Measurements from ENCODE around the gene ACTN1. TPM values are rescaled to one million over a fixed set of nuclear protein-coding genes. Genes with fewer than 3 reads are reported as not detected.
A peak's percentile ranks its signal among the peaks of the same experiment; 100 is the strongest.

Gene ACTN1
- total RNA-seq, 4 donors from 2014 or later = 31.9 to 111 (median 76.1) TPM

GRCh38 chr14:69005432-69006148 is 26.5 kb upstream of the ACTN1 start:
- intact Hi-C loops (cut with DNase I; ENCODE audit: low total_unique reads) = no loop called here
- DNase-seq (ENCODE audit: low spot score in 2 of 2) = peak; percentile 56 to 92
- H3K4me3 ChIP-seq (ENCODE audit: low read depth, poor library complexity, severe bottlenecking) = no peak overlapping the region
- no peak for TF ChIP-seq CTCF (IDR thresholded peaks at IDR 0.05)
- no peak for TF ChIP-seq POLR2A (IDR thresholded peaks at IDR 0.05)
- 36 to 38% methylated on average over 11 of the region's 11 CpGs for WGBS, 2 donors

- TF ChIP-seq CTCF (IDR thresholded peaks at IDR 0.05) = no peak
- TF ChIP-seq POLR2A (IDR thresholded peaks at IDR 0.05) = no peak
- no peak overlapping the region for H3K4me3 ChIP-seq (ENCODE audit: low read depth, poor library complexity, severe bottlenecking)
- intact Hi-C loops (cut with DNase I; ENCODE audit: low total_unique reads) = no loop called here
- 59 to 72% methylated on average over 7 of the region's 7 CpGs for WGBS, 2 donors
- no peak for DNase-seq (ENCODE audit: low spot score in 2 of 2)
Observed at GRCh38 chr14:69004731-69005431, 25.8 kb upstream of the ACTN1 start.

GRCh38 chr14:69003626-69004025 is 24.5 kb upstream of the ACTN1 start:
- TF ChIP-seq CTCF (IDR thresholded peaks at IDR 0.05) = no peak
- no peak for TF ChIP-seq POLR2A (IDR thresholded peaks at IDR 0.05)
- 86 to 89% methylated on average over 10 of the region's 10 CpGs for WGBS, 2 donors
- no peak overlapping the region for H3K4me3 ChIP-seq (ENCODE audit: low read depth, poor library complexity, severe bottlenecking)
- DNase-seq (ENCODE audit: low spot score in 2 of 2) = no peak
- intact Hi-C loops (cut with DNase I; ENCODE audit: low total_unique reads) = no loop called here

- TF ChIP-seq POLR2A (IDR thresholded peaks at IDR 0.05) = no peak
- no peak for TF ChIP-seq CTCF (IDR thresholded peaks at IDR 0.05)
- intact Hi-C loops (cut with DNase I; ENCODE audit: low total_unique reads) = no loop called here
- WGBS, 2 donors = 75 to 84% methylated on average over 3 of the region's 3 CpGs
- DNase-seq (ENCODE audit: low spot score in 2 of 2) = no peak
- no peak overlapping the region for H3K4me3 ChIP-seq (ENCODE audit: low read depth, poor library complexity, severe bottlenecking)
Observed at GRCh38 chr14:69002069-69002468, 23.0 kb upstream of the ACTN1 start.

- DNase-seq (ENCODE audit: low spot score in 2 of 2) = no peak
- no peak overlapping the region for H3K4me3 ChIP-seq (ENCODE audit: low read depth, poor library complexity, severe bottlenecking)
- 76 to 84% methylated on average over 2 of the region's 2 CpGs for WGBS, 2 donors
- intact Hi-C loops (cut with DNase I; ENCODE audit: low total_unique reads) = no loop called here
- no peak for TF ChIP-seq POLR2A (IDR thresholded peaks at IDR 0.05)
- no peak for TF ChIP-seq CTCF (IDR thresholded peaks at IDR 0.05)
Observed at GRCh38 chr14:69001375-69001774, 22.3 kb upstream of the ACTN1 start.

All from lower leg skin (tissue), 4 donors.